Measurements from ENCODE around the gene SLC12A6. TPM values are rescaled to one million over a fixed set of nuclear protein-coding genes. Genes with fewer than 3 reads are reported as not detected.
"Not testable (repeated sequence)": the region's sequence is repeated elsewhere in the genome, so short reads cannot be mapped to it uniquely, and the experiment has no call there.

Gene SLC12A6
- total RNA-seq, 2 experiments from 2014 or later: 11.5 to 14.9 TPM

- H3K4me1 ChIP-seq (ENCODE audit: insufficient read depth, low read length, poor library complexity, severe bottlenecking): no peaks in the 10 kb centered on the region
- no TSS peak for BruUV-seq (replicated peaks)
- H3K9me2 ChIP-seq (ENCODE audit: insufficient read depth, low read length): no peaks in the 10 kb centered on the region
- TF ChIP-seq EZH2phosphoT487 (IDR thresholded peaks at IDR 0.05; ENCODE audit: borderline replicate concordance, low read depth, low read length): no peak
- TF ChIP-seq CTCF (conservative IDR thresholded peaks at IDR 0.05; ENCODE audit: low read length): no peak
- H3K27ac ChIP-seq (ENCODE audit: low read depth, low read length, poor library complexity, severe bottlenecking): no peak overlapping the region
- no peak for DNase-seq (ENCODE audit: low spot score)
- ChIA-PET POLR2A (interaction anchor here (0.6 kb wide), 1 partner anchor 129 kb away, joined by 3 read pairs; no protein-coding TSS in a partner anchor), CTCF (ENCODE audit: unreplicated experiment) (no interaction called here)
- no peaks in the 10 kb centered on the region for H3K9me3 ChIP-seq (ENCODE audit: low read length)
- H4K20me1 ChIP-seq (ENCODE audit: insufficient read depth, low read length): no peaks in the 10 kb centered on the region
- peaks cover 29% of the 10 kb centered on the region for H3K36me3 ChIP-seq (ENCODE audit: insufficient read depth, low read length)
- H3K79me2 ChIP-seq (ENCODE audit: insufficient read depth, low read depth, low read length): no peaks in the 10 kb centered on the region
- intact Hi-C loops (cut with micrococcal nuclease; ENCODE audit: unreplicated experiment): no loop called here
- no peak overlapping the region for H3K4me3 ChIP-seq (ENCODE audit: low read depth, low read length, poor library complexity, severe bottlenecking)
- H2AFZ ChIP-seq (ENCODE audit: low read length): no peak overlapping the region
- no peak overlapping the region for H3K4me2 ChIP-seq (ENCODE audit: low read length)
Observed at GRCh38 chr15:34354286-34354685, 16.7 kb upstream of the SLC12A6 start.

- POLR2A ChIA-PET: no interaction called here
- intact Hi-C loops (cut with micrococcal nuclease; ENCODE audit: unreplicated experiment): no loop called here
Observed at GRCh38 chr15:34353627-34354026, 16.0 kb upstream of the SLC12A6 start.

GRCh38 chr15:34352996-34353395, 15.4 kb upstream of the SLC12A6 start:
- POLR2A ChIA-PET: interaction anchor here (0.7 to 0.8 kb wide), 2 partner anchors 24 to 312 kb away, joined by 3 read pairs; no protein-coding TSS in a partner anchor
- H3K9me3 ChIP-seq (ENCODE audit: low read length); BruUV-seq (replicated peaks); DNase-seq (ENCODE audit: low spot score); H3K4me1 ChIP-seq (ENCODE audit: insufficient read depth, low read length, poor library complexity, severe bottlenecking); H3K4me3 ChIP-seq (ENCODE audit: low read depth, low read length, poor library complexity, severe bottlenecking); H2AFZ ChIP-seq (ENCODE audit: low read length); H3K79me2 ChIP-seq (ENCODE audit: insufficient read depth, low read depth, low read length); H3K9me2 ChIP-seq (ENCODE audit: insufficient read depth, low read length); CTCF ChIA-PET (ENCODE audit: unreplicated experiment); H4K20me1 ChIP-seq (ENCODE audit: insufficient read depth, low read length); H3K4me2 ChIP-seq (ENCODE audit: low read length); intact Hi-C loops (cut with micrococcal nuclease; ENCODE audit: unreplicated experiment); H3K27ac ChIP-seq (ENCODE audit: low read depth, low read length, poor library complexity, severe bottlenecking): not testable (repeated sequence)
- H3K36me3 ChIP-seq (ENCODE audit: insufficient read depth, low read length): peaks cover 17% of the 10 kb centered on the region; the same call in 1 of the 2 replicates

More at GRCh38 chr15:34353627-34354026, 16.0 kb upstream of the SLC12A6 start:
- BruUV-seq (replicated peaks): no TSS peak
- Histone ChIP-seq H3K9me2 (ENCODE audit: insufficient read depth, low read length) (no peaks in the 10 kb centered on the region), H2AFZ (ENCODE audit: low read length) (no peak overlapping the region), H3K4me2 (ENCODE audit: low read length) (no peak overlapping the region), H4K20me1 (ENCODE audit: insufficient read depth, low read length) (no peaks in the 10 kb centered on the region), H3K4me3 (ENCODE audit: low read depth, low read length, poor library complexity, severe bottlenecking) (no peak overlapping the region), H3K79me2 (ENCODE audit: insufficient read depth, low read depth, low read length) (no peaks in the 10 kb centered on the region), H3K9me3 (ENCODE audit: low read length) (no peaks in the 10 kb centered on the region), H3K27ac (ENCODE audit: low read depth, low read length, poor library complexity, severe bottlenecking) (no peak overlapping the region), H3K36me3 (ENCODE audit: insufficient read depth, low read length) (peaks cover 23% of the 10 kb centered on the region; the same call in 1 of the 2 replicates), H3K4me1 (ENCODE audit: insufficient read depth, low read length, poor library complexity, severe bottlenecking) (no peaks in the 10 kb centered on the region)
- TF ChIP-seq CTCF (conservative IDR thresholded peaks at IDR 0.05; ENCODE audit: low read length) (no peak), EZH2phosphoT487 (IDR thresholded peaks at IDR 0.05; ENCODE audit: borderline replicate concordance, low read depth, low read length) (no peak)
- DNase-seq (ENCODE audit: low spot score): no peak
- CTCF ChIA-PET (ENCODE audit: unreplicated experiment): no interaction called here
